A549 (cell line): ENCODE results near the gene ATXN2.

Experiments
- POLR2A ChIP-seq: IDR thresholded peaks from 2 replicates; pipeline ENCODE4 v1.6.1; 2012; ENCODE audit warnings: mild to moderate bottlenecking, low read length
- RAD21 ChIP-seq, 2 experiments: fragments of >200 bp in 1 of 2; sonication (Bioruptor Twin) in 1 of 2; formaldehyde crosslinking in 1 of 2; IDR thresholded peaks in 1 of 2; conservative IDR thresholded peaks in 1 of 2; 2 replicates in 1 of 2; 3 replicates in 1 of 2; pipeline ENCODE4 v1.6.1; 2012 to 2018; ENCODE audit warnings: inconsistent platforms in 1 of 2

GRCh38 chr12:111557271-111558106 lies 41.6 kb downstream of the ATXN2 start:
- TF ChIP-seq RAD21 (conservative IDR thresholded peaks at IDR 0.05 in 1 of 2, IDR thresholded peaks at IDR 0.05 in 1 of 2), result no peak
- TF ChIP-seq POLR2A, result no peak
